GM18519 (cell line): ENCODE data around the gene RBM3.
A peak's percentile ranks its signal among the peaks of the same experiment; 100 is the strongest.
"Not testable (repeated sequence)": the region's sequence is repeated elsewhere in the genome, so short reads cannot be mapped to it uniquely, and the experiment has no call there.

Source experiments
- ATAC-seq: cut with Tn5 transposase; IDR thresholded peaks from one replicate; pipeline ENCODE4 v1.9.1; 2021; ENCODE audit warnings: mild to moderate bottlenecking, moderate library complexity; ENCODE audit not compliant: unreplicated experiment, low FRiP score

The RBM3 gene

GRCh38 chrX:48574270-48575266 lies at the start of gene RBM3:
RBM3 (plus strand) TSS chrX:48574484; CDS start chrX:48575181, 697 bp downstream.
- peak; percentile 72 for ATAC-seq

- not testable (repeated sequence) for ATAC-seq
Observed at GRCh38 chrX:48525853-48526252, 48.4 kb upstream of the RBM3 start.

GRCh38 chrX:48530736-48531135 lies 43.5 kb upstream of the RBM3 start:
- no peak for ATAC-seq

- ATAC-seq, result no peak
Observed at GRCh38 chrX:48531358-48531959, 42.8 kb upstream of the RBM3 start.

GRCh38 chrX:48532161-48532560 lies 42.1 kb upstream of the RBM3 start:
- no peak for ATAC-seq

- no peak for ATAC-seq
Observed at GRCh38 chrX:48533165-48533564, 41.1 kb upstream of the RBM3 start.

GRCh38 chrX:48538641-48539344 lies 35.5 kb upstream of the RBM3 start:
- no peak for ATAC-seq

GRCh38 chrX:48539345-48540027 lies 34.8 kb upstream of the RBM3 start, which contains the start of gene TBC1D25:
TBC1D25 (plus strand) TSS chrX:48539714; CDS start chrX:48539798, 84 bp downstream.
- ATAC-seq, result peak; percentile 55

- ATAC-seq, result peak; percentile 13
Observed at GRCh38 chrX:48540028-48540375, 34.3 kb upstream of the RBM3 start.

GRCh38 chrX:48540480-48540879 lies 33.8 kb upstream of the RBM3 start:
- no peak for ATAC-seq

- ATAC-seq, result no peak
Observed at GRCh38 chrX:48541140-48541814, 33.0 kb upstream of the RBM3 start.

GRCh38 chrX:48548871-48549270 lies 25.4 kb upstream of the RBM3 start:
- ATAC-seq, result no peak

GRCh38 chrX:48555731-48556325 lies 18.5 kb upstream of the RBM3 start:
- not testable (repeated sequence) for ATAC-seq

GRCh38 chrX:48558271-48558670 lies 16.0 kb upstream of the RBM3 start:
- ATAC-seq, result no peak

GRCh38 chrX:48559636-48560035 lies 14.6 kb upstream of the RBM3 start:
- ATAC-seq, result no peak

- ATAC-seq, result no peak
Observed at GRCh38 chrX:48560056-48560455, 14.2 kb upstream of the RBM3 start.

GRCh38 chrX:48560681-48561080 lies 13.6 kb upstream of the RBM3 start:
- ATAC-seq, result no peak

- peak; percentile 63 for ATAC-seq
Observed at GRCh38 chrX:48569958-48570357, 4.3 kb upstream of the RBM3 start.

- no peak for ATAC-seq
Observed at GRCh38 chrX:48573690-48574269, 504 bp upstream of the RBM3 start.
